ENCODE data around the gene NME7.
"Not testable (repeated sequence)": the region's sequence is repeated elsewhere in the genome, so short reads cannot be mapped to it uniquely, and the experiment has no call there.

NME7 gene

DNA sequence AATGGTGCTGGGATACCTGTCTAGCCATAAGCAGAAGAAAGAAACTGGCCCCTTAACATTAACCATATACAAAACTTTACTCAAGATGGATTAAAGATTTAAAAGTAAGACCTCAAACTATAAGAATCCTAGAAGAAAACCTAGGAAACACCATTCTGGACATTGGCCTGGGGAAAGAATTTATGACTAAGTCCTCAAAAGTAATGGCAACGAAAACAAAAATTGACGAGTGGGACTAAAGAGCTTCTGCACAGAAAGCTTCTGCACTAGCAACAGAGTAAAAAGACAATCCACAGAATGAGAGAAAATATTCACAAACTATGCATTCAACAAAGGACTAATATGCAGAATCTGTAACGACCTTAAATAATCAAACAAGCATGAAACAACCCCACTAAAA is 66.7 kb downstream of the NME7 start:
- FAIRE-seq = no peak

DNA sequence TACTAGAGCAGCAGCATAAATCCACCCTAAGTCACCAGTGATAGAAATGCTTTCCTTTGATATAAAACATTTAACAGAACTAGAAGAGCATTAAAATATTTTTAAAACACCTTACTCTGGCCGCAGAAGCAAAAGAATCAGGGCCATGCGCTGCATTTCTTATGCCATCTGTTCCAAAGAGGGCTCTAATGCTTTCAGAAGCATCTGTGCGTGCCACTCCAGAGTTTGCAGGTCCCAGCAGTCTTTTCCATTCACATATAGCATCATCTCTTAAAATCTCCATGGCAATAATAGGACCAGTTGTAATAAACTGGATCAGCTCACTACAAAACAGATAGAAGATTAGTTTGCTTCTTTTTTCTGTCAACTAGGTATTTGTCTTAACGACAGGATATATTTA is 69.2 kb downstream of the NME7 start:
- FAIRE-seq = no peak

DNA sequence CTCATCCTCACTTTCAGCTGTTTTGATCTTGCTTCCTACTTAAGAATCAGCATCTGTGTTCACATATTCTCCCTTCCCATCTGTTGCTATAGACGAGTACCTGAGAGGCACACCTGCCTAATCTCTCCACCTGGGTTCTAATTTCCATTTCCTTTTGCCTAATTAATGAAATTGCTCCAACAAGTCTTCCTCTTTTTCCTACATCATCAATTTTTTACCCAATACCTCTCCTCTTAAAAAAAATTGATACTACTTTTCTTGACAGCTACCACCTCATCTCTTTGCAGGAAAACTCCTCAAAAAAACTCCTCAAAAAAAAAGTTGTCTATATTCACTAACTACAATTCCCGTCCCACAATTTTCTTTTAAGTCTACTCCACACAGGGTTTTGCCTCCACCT is 71.8 kb downstream of the NME7 start:
- FAIRE-seq = no peak

DNA sequence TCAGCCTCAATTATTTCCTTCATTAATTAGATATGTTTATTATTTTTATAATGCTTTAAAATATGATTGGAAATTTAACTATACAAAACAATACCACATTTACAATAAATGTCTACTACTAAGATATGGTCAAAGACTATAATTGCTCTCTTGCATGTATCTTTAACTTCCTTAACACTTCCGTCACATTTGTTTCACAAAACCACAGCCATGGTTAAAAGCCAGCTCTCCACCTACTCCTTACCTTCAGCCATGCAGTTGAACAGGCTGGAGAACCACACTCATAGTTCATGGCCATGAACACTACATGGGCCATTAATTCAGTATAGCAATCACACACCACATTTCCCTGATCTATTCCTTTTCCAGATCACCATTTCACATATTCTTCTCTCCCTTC is 72.2 kb downstream of the NME7 start:
- peak; percentile 69 for FAIRE-seq

DNA sequence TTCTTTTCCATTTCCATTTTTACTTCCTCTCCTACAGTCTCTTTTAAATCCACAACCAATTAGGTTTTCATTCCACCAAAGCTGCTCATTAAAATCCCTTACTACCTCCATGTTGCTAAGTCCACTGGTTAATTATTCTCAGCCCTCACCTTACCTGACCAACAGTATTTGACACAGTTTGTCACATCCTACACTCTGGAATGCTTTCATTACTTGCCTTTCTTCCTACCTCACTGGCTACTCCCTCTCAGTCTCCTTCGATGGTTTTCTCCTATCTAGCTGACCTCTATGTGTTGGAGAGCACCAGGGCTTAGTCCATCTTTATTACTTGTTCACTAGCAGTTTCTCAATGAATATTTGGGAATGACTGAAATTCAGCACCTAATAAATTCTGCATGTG is 78.6 kb downstream of the NME7 start:
- FAIRE-seq = no peak

DNA sequence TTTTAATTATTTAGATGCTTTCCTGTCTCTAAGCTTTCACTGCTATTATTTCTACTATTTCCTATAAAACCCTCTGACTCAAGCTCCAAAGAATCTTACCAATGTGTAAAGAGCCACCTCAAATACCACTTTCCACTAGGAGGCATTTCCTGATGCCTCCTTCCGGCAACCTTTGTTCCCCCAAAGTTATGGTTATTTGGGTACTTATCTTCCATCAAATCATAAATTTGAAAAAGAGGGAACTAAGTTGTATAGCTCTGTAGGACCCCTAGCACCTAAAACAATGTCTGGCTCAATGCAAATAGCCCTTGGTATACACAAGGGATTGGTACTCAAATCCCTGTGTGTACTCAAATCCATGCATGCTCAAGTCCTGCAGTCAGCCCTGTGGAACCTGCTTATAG is 79.6 kb downstream of the NME7 start:
- FAIRE-seq = no peak

DNA sequence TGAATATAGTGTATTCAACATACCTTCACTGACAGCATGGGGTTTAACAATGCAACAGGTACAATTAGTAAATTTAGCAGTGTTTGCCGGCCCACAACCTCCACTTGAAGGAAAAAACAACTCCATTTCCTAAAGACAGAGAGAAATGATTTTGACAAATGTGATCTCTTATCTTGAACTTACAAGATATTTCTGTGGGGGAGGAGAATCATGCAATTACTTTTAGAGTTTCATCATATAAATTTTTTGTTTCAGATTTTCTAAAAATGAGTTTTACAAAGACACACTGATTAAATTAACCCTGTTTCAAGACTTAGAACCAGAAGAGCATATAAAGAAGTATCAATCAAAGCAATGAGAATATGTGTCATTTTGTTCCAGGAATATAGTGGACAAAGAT is 80.3 kb downstream of the NME7 start:
- no peak for FAIRE-seq

DNA sequence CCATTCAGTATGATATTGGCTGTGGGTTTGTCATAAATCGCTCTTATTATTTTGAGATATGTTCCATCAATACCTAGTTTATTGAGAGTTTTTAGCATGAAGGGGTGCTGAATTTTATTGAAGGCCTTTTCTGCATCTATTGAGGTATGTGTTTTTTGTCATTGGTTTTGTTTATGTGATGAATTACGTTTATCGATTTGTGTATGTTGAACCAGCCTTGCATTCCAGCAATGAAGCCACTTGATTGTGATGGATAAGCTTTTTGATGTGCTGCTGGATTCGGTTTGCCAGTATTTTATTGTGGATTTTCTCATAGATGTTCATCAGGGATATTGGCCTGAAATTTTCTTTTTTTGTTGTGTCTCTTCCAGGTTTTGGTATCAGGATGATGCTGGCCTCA is 86.0 kb downstream of the NME7 start:
- not testable (repeated sequence) for FAIRE-seq

DNA sequence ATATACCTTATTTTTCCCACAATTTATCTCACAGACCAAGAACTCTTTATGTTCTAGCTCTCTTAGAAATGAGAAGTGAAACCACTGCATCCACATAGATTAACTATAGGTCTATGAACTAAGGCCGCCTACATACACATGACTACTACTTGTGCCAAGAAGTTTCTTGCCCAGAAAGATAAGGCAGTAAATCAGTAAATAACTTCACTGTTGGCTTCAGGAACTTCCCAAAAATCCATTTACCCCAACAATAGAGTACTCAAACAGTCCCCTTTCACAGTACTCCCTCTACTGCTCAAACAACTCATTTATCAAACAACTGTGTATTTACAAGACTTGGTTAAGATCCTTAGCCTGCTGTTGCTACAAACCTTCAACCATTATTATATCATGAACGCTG is 96.5 kb downstream of the NME7 start:
- no peak for FAIRE-seq

DNA sequence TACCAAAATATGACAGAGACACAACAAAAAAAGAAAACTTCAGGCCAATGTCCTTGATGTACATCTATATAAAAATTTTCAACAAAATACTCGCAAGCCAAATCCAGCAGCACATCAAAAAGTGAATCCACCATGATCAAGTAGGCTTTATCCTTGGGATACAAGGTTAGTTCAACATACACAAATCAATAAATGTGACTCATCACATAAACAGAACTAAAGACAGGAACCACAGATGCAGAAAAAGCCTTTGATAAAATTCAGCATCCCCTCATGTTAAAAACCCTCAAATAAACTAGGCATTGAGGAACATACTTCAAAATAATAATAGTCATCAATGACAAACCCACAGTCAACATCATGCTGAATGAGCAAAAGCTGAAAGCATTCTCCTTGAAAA is 101.5 kb downstream of the NME7 start:
- FAIRE-seq = no peak

DNA sequence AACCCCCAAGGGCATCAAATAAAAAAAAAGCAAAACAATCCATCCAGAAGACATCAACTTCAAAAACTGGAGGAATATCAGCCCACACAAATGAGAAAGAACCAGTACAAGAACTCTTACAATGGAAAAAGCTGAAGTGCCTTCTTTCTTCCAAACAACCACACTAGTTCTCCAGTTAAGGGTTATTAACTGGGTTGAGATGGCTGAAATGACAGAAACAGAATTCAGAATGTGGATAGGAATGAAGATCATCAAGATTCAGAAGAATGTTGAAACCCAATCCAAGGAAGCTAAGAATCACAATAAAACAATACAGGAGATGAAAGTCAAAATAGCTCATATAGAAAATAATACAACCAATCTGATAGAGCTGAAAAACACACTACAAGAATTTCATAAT is 104.5 kb downstream of the NME7 start:
- FAIRE-seq = peak; percentile 3

DNA sequence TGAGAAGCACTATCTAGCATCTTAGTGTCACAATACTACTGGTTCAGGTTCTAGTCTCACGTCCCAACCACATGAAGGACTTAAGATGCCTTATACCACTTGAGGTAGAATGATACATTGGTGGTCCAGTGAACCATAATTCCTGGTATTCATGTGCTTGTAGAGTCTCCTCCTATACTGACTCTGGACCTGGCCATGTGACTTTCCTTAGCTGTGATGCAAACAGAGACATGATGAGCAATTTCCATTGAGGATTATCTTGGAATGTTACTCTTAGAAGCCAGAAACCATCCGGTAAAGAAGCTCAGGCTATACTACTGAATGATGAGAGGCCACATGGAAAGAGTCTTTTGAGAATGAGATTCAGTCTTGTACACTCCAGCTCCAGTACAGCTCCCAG is 105.7 kb downstream of the NME7 start:
- FAIRE-seq = no peak

DNA sequence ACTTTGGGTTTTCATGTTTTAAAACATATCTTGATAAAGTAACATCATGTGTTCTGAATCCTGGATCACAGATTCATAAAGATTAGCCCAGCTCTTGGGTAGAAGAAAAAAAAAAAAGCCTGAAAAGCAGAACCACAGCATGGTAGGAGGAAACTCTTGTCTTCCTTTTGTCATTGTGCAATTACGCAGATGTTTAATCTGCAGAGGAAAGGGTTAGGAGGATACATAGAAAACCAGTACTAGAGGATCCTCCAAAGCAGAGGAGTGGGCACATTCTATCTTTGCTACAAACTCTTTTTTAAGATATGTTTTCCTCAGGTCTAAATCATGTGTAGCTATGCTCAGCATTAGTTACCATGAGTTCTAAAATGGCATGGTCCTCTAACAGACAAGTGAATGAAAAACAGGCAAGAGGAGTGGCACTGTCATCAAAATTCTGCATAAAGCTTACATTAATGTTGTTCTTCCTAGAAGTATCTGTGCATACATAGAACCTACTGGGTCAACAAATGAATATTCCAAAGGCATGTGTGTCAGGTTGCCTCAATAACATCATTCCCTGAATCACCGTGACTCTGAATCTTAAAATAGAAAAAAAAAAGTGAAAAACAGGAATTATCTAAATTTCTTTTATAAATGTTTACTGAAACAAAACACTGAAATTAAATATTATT is 107.0 kb downstream of the NME7 start:
- FAIRE-seq = peak; percentile 84

DNA sequence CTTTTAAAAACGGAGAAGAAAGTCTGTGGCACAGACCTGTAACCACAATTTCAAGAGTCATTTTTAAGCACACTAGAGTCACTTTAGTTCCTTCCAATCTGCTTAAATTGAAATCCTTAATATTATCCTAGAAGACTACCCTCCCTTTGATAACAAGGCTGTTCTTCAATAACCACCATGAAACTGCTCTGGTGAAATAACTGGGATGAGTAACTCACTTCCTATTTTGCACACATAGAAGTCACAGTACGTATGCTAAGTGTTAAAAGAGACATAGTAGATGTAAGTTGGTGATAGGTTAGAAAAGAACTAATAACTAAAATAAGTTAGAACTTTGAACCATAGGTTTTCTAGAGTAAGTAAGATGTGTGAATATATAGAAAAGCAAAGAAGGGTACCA is 107.8 kb downstream of the NME7 start:
- no peak for FAIRE-seq

DNA sequence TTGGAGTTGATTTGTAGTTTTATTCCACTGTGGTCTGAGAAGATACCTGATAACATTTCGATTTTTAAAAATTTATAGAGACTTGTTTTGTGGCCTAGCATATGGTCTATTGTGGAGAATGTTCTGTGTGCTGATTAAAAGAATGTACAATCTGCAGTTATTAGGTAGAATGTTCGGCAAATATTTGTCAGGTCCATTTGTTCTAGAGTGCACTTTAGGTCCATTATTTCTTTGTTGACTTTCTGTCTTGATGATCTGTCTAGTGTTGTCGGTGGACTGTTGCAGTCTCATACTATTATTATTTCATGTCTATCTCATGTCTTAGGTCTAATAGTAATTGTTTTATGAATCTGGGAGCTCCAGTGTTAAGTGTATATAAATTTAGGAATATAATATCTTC is 116.8 kb downstream of the NME7 start:
- FAIRE-seq = peak; percentile 37

DNA sequence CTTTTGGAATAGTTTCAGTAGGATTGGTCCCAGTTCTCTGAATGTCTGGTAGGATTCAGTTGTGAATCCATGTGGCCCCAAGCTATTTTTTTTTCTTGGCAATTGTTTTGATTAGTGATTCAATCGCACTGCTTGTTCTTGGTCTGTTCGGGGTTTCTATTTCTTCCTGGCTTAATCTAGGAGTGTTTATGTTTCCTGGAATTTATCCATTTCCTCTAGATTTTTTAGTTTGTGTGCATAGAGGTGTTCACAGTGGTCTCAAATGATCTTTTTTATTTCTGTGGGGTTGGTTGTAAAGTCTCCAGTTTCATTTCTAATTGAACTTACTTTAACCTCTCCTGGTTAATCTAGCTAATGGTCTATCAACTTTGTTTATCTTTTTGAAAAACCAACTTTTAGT is 117.6 kb downstream of the NME7 start:
- FAIRE-seq = no peak

DNA sequence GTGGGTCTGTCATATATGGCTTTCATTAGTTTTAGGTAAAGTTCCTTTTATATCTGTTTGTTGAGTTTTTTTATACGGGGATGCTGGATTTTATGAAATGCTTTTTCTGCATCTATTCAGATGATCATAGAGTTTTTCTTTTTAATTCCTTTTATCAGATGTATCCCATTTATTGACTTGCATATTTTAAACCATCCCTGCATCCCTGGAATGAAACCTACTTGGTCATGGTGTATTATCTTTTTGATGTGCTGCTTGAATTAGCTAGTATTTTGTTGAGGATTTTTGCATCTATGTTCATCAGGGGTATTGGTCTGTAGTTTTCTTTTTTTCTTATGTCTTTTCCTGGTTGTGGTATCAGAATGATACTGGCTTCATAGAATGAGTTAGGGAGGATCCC is 118.0 kb downstream of the NME7 start:
- FAIRE-seq = no peak

DNA sequence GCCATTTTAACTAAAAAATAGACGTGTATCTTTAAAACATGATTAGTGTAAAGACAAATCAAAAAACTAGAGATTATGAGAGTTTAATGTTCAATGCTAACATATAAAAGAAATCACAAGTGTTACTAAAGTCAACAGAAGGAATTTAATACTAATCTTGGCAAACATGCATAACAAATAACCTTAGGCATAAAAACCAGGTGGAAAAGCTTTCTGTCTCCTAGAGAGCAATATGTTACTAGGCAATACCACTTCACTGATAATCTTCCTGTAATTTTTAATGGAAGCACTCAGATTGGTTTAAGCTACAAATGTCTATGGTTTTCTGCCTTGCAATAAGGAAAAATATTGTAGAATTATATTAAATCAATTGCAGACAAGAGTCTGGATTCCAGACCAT is 121.9 kb downstream of the NME7 start:
- FAIRE-seq = peak; percentile 85

DNA sequence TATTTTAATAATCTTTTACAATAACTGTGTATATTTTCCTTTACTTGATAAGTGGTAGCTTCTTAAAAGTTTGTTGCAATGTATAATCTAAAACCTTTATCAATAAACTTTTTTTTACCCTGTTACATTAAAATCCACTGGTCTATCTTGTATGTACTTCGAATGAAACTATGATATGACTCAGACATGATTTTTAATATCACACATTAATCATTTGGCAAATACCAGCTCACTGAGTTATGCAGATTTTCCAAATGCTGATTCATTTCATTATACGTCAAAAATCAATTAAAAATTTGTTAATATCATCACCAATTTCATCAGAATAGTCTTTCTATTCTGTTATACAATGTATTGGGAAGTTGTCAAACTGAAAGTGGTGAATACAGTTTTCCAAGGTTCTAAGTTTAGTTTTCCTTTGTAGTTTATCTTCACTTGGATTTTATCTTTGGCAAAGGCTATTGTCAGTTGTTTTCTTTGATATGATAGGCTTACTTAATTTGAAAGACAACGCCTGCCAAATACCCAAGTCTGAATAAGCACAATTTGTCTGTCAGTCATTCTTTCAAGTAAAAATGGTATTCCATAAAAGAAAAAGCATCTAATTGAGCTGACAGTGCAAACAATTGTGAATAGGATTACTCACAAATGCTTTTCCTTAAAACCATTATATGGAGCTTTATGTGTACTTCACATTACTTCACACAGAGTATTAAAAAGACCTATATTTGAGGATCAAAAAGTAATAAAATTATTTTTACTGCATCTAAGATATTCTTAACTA is 127.0 kb downstream of the NME7 start:
- no peak for FAIRE-seq

DNA sequence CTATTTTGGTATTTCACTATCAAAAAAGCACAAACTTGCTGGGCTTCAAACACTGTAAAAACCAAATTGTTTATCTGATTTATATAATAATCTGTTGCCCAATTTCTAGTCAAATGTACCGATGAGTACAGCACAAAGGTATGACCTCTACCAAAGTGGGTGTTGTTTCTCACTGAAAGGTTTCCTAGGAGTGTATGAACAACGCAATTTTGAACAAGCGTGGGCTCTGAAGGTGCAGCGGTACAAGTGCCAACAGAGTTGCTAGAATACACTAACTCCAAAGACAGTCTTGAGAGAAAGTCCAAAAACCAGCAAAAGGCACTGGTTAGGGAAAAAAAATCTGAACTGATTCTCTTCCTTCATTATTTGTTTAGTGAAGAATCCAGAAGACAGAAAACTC is 130.7 kb downstream of the NME7 start:
- FAIRE-seq = no peak

DNA sequence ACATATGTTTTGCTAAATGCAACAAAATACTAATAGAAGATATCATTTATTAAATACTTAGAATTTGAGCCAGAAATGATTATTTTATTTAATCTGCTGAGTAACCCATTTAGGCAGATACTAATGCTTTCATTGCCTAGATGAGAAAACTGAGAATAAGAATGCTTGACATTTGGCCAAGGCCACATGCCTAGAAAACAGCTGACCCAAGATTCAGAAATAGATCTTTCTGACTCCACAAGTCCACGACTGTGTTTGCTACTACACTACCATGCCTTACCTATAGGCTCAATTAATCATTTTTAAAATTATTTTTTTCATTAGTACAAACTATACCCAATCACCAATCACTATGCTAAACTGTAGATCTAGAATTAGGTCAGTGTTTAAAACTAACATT is 131.5 kb downstream of the NME7 start:
- FAIRE-seq = no peak

DNA sequence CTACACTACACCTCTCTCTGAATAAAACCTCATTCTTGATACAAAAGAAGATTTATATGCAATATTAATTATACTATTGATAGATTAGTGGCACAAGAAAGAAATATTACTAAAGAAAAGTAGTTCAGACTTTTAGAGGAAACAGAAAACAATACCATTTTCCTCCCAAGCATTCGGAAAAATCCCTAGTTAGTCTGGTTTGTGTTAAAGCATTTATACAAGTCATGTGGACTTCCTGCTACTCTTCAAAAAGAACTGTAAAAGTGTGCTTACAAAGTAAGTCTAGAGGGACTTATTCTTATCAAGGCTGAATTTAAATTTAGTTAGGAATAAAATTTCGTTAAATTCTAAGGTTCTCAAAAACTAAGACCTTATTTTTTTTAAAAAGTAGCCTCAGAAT is 132.0 kb downstream of the NME7 start:
- peak; percentile 67 for FAIRE-seq

DNA sequence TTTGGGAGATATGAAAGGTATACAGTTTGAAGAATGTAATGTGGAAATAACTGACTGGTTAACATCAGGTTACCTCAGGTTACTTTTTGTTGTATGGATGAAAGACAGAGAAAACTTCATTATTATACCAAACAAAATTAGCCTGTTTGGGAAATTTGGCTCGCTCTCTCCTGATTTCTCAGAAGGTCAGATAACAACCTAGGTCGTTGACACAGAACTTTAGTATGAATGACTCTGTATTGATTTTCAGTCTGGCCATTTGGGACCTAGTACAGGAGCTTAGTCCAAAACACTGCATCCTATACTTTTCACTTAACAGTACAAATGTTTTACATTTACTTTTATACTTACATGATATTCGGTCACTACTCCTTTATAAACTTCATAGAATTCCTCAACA is 132.8 kb downstream of the NME7 start:
- FAIRE-seq = no peak

DNA sequence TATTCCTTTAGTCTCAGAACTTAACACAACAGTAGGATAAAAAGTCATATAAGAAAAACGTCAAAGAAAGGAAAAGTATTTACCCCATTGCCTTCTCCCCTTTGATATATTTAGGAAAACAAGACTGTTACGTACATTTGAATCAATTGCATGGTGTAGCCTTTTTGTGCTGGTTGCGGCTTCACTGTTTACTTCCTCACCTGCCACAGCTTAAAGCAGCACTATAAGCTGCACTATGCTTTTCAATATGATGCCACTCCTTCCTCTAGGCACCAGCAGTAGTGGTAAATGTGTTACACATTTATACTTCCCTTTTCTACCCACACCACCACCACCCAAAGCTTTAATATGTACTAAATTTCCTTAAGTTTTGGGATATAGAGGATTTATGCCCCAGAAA is 150.0 kb downstream of the NME7 start:
- no peak for FAIRE-seq

DNA sequence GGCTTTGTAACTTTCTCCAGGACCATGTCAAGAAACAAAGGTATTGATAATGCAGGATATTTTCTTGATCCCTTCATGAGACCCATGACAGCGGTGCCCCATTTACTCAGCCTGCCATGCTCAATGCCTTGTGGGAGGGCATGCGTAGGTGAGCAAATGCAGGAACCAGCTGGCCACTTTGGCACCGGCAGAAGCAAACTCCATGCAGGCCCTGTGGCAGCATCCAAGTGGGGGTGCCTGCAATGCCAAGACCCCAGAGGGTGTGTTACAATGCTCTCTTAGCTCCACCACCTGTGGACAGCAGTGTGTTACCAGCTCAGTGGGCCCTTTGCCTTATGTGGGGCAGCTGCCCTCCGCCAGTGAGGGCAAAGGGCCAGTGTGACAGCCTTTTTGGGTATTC is 153.0 kb downstream of the NME7 start:
- FAIRE-seq = no peak

All from TTC549 (cell line).